Mesodermal cell (in vitro differentiated cells): Measurements from ENCODE around the gene P2RX5.

Experiments
- H3K27ac ChIP-seq: 2 replicates; pipeline ENCODE4 v1.7.0; 2013; ENCODE audit warnings: mild to moderate bottlenecking, low read depth, low read length, moderate library complexity; ENCODE audit not compliant: severe bottlenecking
- H3K36me3 ChIP-seq: 2 replicates; pipeline ENCODE4 v1.7.1; 2013; ENCODE audit warnings: mild to moderate bottlenecking, low read length, moderate library complexity; ENCODE audit not compliant: control insufficient read depth, insufficient read depth
- H3K4me1 ChIP-seq: one replicate; pipeline ENCODE4 v1.7.1; 2013; ENCODE audit warnings: mild to moderate bottlenecking, low read length; ENCODE audit not compliant: insufficient read depth, control insufficient read depth, poor library complexity, severe bottlenecking
- H3K4me3 ChIP-seq: 2 replicates; pipeline ENCODE4 v1.7.0; 2013; ENCODE audit warnings: low read length, control low read depth, mild to moderate bottlenecking; ENCODE audit not compliant: insufficient read depth, poor library complexity, severe bottlenecking; ENCODE audit errors: extremely low read depth
- H3K9me3 ChIP-seq: 2 replicates; pipeline ENCODE4 v1.7.1; 2013; ENCODE audit warnings: mild to moderate bottlenecking, low read length, moderate library complexity; ENCODE audit not compliant: control insufficient read depth
- WGBS, 2 experiments: methylation state at CpG; one replicate each; pipeline ENCODE4 v1.1.5; 2013; ENCODE audit warnings: missing lambda C conversion rate in 2 of 2; ENCODE audit not compliant: insufficient coverage in 2 of 2; 5-methylcytosine and 5-hydroxymethylcytosine counted together

Gene P2RX5

DNA sequence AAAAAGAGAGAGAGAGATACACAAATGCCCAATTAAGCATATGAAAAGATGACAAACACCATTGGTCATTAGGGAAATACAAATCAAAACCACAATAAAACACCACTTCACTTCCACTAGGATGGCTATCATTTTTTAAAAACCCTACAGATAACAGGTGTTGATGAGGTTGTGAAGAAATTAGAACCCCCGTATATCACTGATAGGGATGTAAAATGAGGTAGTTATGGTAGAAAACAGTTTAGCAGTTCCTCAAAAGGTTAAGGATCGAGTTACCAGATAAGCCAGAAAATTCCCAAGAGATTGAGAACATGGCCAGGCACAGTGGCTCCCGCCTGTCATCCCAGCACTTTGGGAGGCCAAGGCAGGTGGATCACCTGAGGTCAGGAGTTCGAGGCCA lies 2.8 kb downstream of the P2RX5 start:
- H3K27ac ChIP-seq: no peak overlapping the region
- no peak overlapping the region for H3K4me3 ChIP-seq
- 79 to 86% methylated on average over 4 of the region's 4 CpGs for WGBS, 2 experiments
- H3K4me1 ChIP-seq: peaks cover 8% of the 10 kb centered on the region
- peaks cover 4% of the 10 kb centered on the region for H3K9me3 ChIP-seq
- no peaks in the 10 kb centered on the region for H3K36me3 ChIP-seq

DNA sequence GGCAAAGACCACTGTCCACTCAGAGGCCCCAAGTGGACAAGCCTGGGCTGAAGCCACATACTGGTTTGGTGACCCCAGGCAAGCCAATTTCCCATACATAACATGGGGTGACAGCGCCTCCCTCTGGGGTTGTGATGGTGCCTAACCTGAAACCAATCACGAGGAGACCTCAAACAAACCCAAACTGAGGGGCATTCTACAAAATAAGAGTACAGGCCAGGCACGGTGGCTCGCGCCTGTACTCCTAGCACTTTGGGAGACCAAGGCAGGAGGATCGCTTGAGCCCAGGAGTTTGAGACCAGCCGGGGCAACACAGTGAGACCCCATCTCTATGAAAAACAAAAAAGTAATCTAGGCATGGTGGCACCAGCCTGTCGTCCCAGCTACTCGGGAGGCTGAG lies 3.6 kb downstream of the P2RX5 start:
- H3K9me3 ChIP-seq: no peaks in the 10 kb centered on the region
- H3K27ac ChIP-seq: no peak overlapping the region
- peaks cover 8% of the 10 kb centered on the region for H3K4me1 ChIP-seq
- 81 to 89% methylated on average over 6 to 9 of the region's 9 CpGs for WGBS, 2 experiments
- no peaks in the 10 kb centered on the region for H3K36me3 ChIP-seq
- H3K4me3 ChIP-seq: no peak overlapping the region

DNA sequence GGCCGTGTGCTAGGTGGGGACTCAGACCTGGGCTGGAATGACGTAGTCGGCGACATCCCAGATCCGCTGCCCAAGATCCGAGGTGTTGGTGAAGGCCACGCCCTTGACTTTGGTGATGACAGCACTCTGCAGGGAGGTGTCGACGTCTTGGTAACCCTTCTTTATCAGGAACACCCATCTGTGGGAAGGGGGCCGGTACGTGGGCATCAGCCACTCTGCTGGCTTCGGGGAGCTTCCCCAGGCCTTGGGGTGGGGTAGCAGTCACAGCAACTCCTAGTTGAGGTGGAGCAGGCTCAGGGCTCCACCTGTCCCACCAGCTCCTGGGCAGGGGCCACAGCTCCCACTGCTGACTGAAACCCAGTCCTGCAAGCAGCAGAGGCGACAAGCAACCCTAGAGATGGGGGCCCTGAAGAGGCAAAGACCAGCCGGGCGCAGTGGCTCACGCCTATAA lies 4.3 kb downstream of the P2RX5 start:
- 91 to 94% methylated on average over 13 to 15 of the region's 16 CpGs for WGBS, 2 experiments
- H3K4me3 ChIP-seq: no peak overlapping the region
- no peaks in the 10 kb centered on the region for H3K36me3 ChIP-seq
- H3K27ac ChIP-seq: no peak overlapping the region
- H3K4me1 ChIP-seq: peaks cover 8% of the 10 kb centered on the region
- no peaks in the 10 kb centered on the region for H3K9me3 ChIP-seq

DNA sequence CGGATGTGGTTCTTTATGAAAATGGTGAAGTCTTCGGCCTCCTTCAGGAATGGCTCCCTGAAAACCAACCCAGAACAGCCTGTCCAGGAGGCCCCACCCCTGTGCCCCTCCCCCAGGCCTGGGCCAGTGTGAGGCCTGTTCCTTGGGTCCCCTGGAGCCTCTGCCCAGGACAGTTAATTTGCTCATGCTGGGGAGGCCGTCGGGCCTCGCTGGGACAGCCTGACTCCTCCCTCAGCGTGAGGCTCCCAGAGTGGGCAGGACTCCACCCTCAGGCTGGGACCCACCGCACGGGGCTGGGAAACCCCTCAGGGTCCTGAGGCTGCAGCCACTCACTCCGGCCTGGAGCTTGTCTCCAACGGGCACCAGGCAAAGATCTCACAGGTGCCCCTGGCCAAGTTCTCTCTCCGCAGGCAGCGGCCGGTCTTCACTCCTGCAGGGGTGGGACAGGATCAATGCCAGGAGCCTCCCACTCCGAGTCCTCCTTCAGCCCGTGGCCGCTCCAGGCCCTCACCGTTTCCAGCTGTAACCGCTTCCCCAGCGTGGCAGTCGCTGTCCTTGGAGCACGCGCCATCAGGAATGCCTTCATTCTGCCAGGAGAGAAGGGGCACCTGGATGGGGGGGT lies 5.8 kb downstream of the P2RX5 start:
- 84 to 85% methylated on average over 16 to 21 of the region's 22 CpGs for WGBS, 2 experiments
- Histone ChIP-seq H3K36me3 (no peaks in the 10 kb centered on the region), H3K27ac (no peak overlapping the region), H3K9me3 (no peaks in the 10 kb centered on the region), H3K4me1 (peaks cover 3% of the 10 kb centered on the region), H3K4me3 (no peak overlapping the region)

DNA sequence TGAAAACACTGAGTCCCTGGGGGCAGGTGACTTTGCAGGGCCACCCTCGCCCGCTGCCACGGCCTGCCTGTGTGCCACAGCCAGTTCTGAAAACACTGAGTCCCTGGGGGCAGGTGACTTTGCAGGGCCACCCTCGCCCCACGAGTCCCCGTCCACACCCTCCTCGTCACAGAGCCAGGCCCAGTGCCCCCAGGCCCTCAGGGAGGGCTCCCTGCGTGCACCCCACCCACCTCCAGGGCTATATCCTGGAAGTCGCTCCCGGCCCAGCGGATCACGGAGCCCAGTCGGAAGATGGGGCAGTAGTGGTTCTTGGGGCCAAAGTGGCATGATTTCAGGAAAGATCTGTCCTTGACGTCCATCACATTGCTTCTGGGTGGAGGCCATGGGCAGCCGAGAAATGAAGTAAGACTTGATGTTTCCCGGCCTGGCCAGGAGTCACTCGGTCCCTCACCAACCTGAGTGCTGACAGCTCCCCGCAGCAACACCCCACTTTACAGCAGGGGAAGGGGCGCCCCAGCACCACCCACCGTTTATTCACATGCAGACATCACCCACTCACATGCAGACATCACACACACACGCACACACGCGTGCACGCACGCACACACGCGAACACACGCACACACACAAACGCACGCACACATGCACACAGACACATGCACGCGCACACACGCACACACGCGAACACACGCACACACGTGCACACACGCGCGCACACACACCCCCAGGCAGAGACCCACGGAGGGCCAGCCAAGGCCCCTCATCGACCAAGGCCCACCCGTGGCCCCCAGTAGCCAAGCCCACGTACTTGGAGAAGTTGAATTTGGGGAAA lies 6.5 kb downstream of the P2RX5 start:
- Histone ChIP-seq H3K9me3 (no peaks in the 10 kb centered on the region), H3K4me3 (no peak overlapping the region), H3K27ac (no peak overlapping the region), H3K36me3 (no peaks in the 10 kb centered on the region), H3K4me1 (no peaks in the 10 kb centered on the region)
- 93 to 97% methylated on average over 24 to 40 of the region's 44 CpGs for WGBS, 2 experiments

DNA sequence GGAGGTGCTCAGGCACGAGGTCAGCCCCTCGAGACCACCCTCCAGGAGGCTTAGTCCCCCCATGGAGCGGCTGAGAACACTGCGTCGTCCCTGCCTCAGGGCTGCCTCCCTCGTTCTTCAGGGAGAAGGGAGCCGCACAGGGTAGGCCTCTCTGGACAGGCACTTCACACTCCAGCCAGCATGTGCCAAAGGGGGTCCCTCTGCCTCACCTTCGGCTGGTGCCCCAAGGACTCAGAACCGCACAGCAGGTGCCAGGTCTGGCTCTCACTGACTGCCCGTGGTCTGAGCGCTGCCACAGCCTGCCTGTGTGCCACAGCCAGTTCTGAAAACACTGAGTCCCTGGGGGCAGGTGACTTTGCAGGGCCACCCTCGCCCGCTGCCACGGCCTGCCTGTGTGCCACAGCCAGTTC lies 7.1 kb downstream of the P2RX5 start:
- Histone ChIP-seq H3K4me3 (no peak overlapping the region), H3K4me1 (no peaks in the 10 kb centered on the region), H3K9me3 (no peaks in the 10 kb centered on the region), H3K27ac (no peak overlapping the region), H3K36me3 (no peaks in the 10 kb centered on the region)
- 81 to 84% methylated on average over 9 to 10 of the region's 14 CpGs for WGBS, 2 experiments

DNA sequence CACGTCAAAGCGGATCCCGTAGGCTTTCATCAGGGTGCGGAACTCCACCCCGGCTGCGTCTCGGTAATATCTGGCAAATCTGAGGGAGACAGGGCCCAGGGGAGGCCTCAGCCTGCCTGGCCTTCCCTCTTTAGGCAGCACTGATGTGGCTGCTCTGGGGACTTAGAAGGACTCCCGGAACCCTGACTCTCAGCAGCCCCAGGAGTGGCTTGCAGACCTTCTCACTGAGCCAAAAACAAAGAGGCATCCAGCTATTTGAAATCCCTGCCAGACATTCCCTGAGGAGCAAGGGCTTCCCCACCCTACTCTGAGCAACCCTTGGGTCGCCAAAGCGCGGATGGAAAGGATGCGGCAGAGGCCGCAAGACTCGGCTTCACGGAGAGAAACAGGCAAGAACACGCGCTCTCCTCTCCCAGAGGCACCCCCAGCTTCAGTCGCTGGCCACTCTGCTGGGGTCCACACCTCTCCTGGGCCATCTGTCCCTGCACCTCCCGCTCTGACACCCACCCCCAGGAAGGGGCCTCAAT lies 7.9 kb downstream of the P2RX5 start:
- no peak overlapping the region for H3K27ac ChIP-seq
- WGBS, 2 experiments: 73 to 77% methylated on average over 15 to 19 of the region's 19 CpGs
- H3K36me3 ChIP-seq: no peaks in the 10 kb centered on the region
- H3K9me3 ChIP-seq: no peaks in the 10 kb centered on the region
- H3K4me3 ChIP-seq: no peak overlapping the region
- H3K4me1 ChIP-seq: no peaks in the 10 kb centered on the region

DNA sequence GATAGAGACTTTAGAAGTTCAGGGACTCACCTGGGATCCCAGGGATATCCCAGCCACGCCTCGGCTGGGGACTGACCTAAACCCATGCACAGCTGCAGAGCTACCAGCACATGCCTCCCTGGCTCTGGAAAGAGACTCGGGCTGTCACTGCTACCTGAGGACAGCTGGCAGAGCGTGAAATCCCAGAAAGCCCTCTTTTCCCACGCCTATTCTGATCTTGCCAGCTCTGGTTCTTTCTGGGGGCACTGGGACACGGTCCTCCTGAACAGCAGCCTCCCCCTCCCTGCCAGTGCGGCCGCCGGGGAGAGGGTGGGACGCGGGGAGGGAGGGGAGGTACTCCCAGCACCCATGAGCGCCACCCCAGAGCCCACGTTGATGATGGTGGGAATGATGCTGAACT lies 10.8 kb downstream of the P2RX5 start:
- Histone ChIP-seq H3K36me3 (no peaks in the 10 kb centered on the region), H3K9me3 (no peaks in the 10 kb centered on the region), H3K4me1 (no peaks in the 10 kb centered on the region), H3K4me3 (no peak overlapping the region), H3K27ac (no peak overlapping the region)
- 80 to 87% methylated on average over 3 to 7 of the region's 13 CpGs for WGBS, 2 experiments

DNA sequence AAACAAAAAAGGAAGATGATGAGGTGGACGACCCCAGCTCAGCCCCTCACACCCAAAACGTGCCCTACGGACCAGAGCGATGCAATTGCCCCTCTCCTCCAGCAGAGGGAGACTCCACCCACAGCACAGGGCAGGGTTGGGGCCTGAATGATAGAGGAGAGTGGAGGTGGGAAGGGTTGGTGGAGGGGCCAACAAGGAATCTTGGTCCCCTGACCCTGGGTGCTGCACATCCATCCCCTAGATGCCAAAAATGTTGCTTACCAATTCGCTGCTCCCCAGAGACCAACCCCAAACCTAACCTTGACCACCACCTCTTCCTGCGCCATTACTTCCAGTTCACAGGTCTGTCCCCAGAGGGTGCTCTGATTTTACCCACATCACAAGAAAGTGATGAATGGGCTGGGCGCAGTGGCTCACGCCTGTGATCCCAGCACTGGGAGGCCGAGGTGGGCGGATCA lies 12.9 kb downstream of the P2RX5 start:
- Histone ChIP-seq H3K27ac (no peak overlapping the region), H3K4me1 (no peaks in the 10 kb centered on the region), H3K9me3 (no peaks in the 10 kb centered on the region), H3K36me3 (no peaks in the 10 kb centered on the region), H3K4me3 (no peak overlapping the region)
- 57 to 70% methylated on average over 6 of the region's 10 CpGs for WGBS, 2 experiments

DNA sequence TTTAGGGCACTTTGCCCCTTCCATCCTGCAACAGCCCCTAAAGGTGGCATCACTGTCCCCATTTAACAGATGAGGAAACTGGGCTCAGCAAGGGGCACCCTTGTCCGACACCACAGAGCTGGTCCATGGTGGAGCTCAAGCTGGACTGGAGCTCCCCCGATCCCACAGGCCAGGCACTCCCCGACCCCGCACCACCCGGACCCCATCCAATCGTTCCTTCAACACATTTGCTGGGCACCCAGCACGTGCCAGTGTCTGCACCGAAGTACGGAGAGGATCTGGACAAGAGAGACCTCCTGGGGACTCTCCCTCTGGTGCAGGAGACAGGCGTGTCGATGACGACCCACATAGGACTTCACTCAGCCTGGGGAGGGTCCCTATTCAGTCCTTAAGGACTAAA lies 13.9 kb downstream of the P2RX5 start:
- 91 to 95% methylated on average over 7 to 10 of the region's 12 CpGs for WGBS, 2 experiments
- H3K4me1 ChIP-seq: no peaks in the 10 kb centered on the region
- no peak overlapping the region for H3K4me3 ChIP-seq
- no peak overlapping the region for H3K27ac ChIP-seq
- H3K9me3 ChIP-seq: no peaks in the 10 kb centered on the region
- H3K36me3 ChIP-seq: no peaks in the 10 kb centered on the region

DNA sequence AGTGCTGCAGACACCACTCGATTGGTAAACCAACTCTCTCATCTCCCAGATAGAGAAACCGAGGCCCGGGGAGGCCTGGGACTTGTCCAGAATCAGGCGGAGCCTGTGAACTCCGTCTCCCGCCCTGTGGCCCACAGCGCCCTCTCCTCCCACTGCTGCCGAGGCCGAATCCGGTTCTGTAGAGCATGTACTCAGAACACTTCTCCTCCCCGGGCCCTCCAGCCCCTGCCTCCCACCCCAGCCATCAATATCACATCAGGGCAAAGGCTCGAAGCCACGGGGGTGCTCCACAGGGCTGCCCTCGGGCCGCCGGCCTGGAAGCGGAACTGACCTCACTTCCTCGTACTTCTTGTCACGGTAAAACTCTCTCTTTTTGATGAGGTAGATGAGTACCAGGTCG lies 14.4 kb downstream of the P2RX5 start:
- WGBS, 2 experiments: 88 to 93% methylated on average over 13 to 20 of the region's 20 CpGs
- Histone ChIP-seq H3K4me3 (no peak overlapping the region), H3K36me3 (no peaks in the 10 kb centered on the region), H3K27ac (no peak overlapping the region), H3K9me3 (no peaks in the 10 kb centered on the region), H3K4me1 (no peaks in the 10 kb centered on the region)
